GM15510 (cell line): Measurements from ENCODE around the gene ONECUT3.

ENCODE experiments used
- POLR2A ChIP-seq: IDR thresholded peaks from 3 replicates; pipeline ENCODE4 v1.6.1; 2011; ENCODE audit warnings: borderline replicate concordance; ENCODE audit not compliant: insufficient read length; ENCODE audit errors: extremely low read depth

The ONECUT3 gene

DNA sequence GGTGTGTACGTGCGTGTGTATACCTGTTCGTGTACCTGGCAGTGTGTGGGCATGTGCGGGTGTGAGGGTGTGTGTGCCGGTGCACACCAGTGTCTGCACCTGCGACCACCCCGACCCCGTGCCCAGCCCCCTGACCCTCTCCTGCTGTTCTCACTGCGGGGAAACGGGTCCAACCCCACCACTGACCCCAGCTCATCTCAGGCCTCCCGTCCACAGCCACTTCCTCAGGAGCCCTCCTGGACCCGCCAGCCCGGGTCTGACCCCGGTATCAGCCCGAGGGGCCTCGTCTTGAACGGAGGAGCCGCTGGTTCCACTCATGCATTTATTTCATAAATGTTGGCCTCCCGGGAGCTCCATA lies 23.8 kb upstream of the ONECUT3 start:
- no peak for TF ChIP-seq POLR2A

DNA sequence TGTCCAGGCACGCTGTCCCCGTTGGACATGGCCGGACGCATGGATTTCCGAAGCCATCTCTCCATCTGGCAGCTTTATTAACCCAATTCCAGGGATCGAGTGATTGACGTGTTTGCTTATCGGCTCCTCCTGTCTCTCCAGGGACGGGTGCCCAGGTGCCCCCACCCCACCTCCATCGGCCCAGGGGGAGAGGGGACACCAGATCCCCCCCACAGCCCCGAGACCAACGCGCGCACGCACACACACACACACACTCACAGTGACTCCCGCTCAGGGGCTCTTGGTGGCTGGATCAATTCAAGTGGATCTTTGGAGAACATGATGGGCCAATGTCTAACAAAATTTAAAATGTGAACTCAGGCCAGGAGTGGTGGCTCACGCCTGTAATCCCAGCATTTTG lies 23.1 kb upstream of the ONECUT3 start:
- TF ChIP-seq POLR2A = no peak

DNA sequence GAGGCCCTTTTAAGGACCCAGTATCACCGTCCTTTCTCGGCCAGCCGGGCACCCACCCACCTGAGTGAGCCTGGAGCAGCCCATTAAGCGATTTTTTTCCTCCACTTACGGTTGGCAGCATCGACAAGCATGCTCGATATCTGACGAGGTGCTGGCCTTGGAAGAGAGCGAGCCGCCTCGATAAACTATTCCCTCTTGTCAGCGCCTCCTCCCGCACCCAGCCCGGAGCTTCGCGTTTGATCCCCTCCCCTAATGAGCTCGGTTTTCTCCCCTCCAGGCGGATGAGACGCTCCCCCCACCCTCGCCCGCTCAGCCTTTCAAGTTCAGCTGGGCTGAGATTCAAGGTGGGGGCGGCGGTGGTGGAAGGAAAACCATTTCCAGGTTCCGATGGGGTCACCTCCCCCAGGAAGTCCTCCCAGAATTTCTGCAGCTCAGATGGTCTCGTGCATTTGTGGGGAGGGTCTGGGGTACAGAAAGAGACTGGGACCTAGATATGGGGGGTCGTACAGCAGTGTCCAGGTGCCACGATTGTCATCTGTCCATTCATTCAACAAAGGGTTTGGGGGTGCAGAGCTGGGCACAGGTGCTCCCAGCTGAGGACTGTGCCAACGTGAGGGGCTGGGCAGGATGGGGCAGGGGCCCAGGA lies 18.9 kb upstream of the ONECUT3 start:
- no peak for TF ChIP-seq POLR2A

DNA sequence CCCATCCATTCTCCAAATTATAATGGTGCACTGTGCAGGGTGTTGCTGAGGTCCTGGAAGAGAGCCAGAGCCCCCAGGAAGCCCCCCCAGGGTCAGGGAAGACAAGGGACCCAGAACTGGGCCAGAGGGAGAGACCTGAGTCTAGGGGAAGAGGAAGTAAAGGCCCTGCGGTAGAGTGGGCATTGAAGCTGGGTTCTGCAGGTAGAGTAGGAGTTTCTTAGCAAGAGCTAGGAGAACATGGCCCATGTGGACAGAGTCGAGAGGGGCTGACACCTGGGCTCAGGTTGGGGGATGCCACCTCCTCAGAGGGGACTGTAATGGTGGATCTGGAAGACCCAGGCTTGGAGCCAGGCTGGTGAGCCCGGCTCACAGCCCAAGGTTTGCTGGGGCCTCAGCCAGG lies 17.0 kb upstream of the ONECUT3 start:
- TF ChIP-seq POLR2A = no peak

DNA sequence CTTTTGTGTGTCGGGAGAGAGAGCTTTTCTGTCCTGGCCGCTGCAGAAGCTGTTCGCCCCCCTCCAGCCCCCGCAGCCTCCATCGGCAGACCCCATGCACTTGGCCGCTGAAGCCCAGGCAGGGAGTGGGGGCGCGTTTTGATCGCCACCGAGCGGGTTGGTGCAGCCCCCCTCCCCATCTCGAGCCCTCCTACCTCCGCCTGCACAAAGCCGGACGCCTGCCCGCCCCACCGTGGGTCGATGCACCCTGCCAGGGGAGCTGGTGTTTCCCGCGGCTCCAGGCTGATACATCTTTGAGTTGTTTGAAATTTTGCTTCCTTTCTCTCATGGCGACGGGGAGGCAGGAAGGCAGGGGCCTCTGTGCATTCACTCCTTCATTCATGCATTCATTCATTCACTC lies 16.4 kb upstream of the ONECUT3 start:
- no peak for TF ChIP-seq POLR2A

DNA sequence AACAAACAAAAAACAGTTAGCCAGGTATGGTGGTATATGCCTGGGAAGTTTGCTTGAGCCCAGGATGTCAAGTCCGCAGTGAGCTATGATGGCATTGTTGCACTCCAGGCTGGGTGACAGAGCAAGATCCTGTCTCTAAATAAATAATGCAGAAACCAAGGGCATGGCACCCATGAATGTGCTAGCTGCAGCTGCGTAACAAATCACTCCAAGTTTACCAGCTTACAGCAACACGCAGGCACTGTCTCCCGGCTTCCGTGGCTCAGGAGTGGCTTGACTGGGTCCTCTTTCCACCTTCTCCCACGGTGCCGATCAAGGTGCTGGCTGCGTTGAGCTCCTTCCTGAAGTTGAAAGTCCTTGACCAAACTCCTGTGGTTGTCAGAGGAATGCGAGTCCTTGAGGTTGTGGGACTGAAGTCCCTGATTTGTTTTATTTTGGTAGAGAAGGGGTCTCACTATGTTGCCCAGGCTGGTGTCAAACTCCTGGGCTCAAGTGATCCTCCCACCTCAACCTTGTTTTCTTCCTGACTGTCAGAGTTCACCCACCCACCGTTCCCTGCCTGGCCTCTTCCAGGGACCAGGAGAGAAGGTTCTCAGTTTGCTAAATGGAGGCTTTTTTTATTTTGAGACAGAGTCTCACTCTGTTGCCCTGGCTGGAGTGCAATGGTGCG lies 13.2 kb upstream of the ONECUT3 start:
- no peak for TF ChIP-seq POLR2A

DNA sequence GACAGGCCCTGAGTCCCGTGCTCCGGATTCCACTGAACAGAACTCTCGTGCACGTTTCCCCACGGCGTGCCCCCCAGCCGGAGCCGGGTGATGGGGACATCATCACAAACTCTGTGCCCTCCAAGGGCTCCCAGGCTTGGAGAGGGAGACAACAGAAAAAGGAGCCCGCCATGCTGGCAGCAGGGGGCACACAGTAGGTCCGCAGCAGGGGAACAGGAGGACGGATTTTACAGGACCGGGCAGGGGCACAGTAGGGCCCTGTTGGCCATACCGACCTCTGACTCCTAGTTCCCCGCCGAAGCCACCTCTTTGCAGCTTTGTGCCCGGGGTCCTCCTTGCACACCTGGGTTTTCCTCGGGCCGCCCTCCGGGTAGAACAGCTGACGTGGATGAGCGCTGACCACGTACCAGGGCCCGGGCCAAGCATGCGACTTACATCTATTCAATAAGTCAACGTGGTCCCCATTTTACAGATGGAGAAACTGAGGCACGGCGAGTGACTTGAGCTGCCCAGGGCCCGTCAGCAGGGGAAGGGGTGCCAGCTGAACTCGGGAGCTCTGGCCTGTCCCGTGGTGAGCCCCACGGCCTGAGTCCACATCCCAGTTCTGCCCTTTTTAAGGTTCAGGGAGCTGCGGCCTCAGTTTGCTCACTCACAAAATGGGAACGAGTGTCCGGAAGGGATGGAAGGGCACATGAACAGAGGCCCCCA lies 10.2 kb upstream of the ONECUT3 start:
- TF ChIP-seq POLR2A = no peak

DNA sequence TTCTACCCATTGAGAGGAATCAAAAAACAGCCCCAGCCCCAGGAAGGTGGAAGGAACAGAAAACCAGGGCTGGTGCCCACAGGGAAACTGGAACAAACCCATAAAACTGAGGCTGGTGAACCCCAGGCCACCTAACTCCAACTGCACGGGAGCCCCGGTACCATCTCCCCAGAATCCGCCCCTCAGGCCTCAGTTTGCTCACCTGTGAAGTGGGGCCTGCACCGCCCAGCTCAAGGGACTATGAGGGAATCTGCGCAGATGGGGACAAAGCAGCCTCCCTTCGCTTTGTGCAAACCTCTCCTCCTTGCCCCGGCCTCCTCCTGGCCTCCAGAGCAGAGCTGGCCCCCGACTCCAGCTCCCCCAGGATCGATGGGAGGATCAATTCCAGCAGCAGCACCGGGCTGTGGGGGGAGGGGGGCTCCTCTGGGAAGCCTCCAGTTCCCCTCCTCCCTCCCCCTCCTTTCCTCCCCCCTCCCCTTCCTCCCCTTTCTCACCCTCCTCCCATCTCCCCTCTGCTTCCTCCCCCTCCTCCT lies 9.1 kb upstream of the ONECUT3 start:
- TF ChIP-seq POLR2A = no peak

DNA sequence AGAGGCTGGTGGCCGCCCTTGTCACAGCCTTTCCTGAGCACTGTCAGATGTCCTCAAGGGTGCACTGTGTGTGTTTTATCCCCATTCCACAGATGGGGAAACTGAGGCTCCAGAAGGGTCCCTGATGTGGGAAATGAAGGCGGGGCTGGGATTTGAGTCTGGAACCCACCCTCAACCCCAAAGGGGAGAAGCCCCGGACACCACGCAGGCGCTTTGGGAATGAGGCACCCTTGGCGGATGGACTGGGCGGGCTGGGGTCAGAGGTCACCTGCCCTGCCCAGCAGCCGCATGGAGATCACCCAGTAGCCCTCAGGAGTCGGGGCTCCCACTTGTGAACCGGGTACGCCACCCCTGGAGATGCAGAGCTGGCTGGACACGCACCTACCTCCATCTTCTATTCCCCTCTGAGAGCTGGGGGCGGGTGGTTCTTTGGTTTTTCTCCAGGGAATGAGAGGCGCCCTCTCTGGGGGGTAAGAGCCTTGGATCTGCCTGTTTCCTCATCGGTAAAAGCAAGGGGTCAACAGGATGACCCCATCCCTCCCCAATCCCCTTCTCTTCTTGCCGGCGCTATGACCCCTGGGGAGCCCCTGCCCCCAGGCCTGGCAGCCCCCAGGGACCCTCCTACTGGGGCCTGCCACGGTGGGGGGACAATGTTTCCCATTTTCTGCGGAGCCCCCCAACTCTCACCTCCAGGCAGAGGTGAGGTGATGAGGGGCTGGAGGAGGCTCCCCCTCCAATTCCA lies 8.3 kb upstream of the ONECUT3 start:
- TF ChIP-seq POLR2A = no peak

DNA sequence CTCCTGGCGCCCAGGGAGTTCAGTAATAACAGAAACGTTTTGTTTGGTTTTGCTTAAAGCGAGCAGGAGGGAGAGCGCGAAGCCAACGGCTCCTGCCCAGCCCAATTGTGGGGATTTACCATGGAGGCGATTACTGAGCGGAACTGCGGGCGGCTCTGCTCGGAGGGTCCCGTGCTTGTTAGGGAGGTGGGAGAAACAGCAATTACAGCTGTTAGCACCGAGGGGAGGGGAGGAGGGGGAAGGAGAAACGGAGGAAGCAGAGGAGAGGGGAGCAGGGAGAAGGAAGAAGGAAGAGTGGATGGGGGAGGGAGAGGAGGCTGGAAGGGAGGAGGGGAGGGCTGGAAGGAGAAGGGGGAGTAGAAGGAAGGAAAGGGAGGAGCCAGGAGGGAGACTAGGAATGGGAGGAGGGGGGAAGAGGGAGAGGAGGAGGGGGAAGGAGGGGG lies 7.7 kb upstream of the ONECUT3 start:
- no peak for TF ChIP-seq POLR2A

DNA sequence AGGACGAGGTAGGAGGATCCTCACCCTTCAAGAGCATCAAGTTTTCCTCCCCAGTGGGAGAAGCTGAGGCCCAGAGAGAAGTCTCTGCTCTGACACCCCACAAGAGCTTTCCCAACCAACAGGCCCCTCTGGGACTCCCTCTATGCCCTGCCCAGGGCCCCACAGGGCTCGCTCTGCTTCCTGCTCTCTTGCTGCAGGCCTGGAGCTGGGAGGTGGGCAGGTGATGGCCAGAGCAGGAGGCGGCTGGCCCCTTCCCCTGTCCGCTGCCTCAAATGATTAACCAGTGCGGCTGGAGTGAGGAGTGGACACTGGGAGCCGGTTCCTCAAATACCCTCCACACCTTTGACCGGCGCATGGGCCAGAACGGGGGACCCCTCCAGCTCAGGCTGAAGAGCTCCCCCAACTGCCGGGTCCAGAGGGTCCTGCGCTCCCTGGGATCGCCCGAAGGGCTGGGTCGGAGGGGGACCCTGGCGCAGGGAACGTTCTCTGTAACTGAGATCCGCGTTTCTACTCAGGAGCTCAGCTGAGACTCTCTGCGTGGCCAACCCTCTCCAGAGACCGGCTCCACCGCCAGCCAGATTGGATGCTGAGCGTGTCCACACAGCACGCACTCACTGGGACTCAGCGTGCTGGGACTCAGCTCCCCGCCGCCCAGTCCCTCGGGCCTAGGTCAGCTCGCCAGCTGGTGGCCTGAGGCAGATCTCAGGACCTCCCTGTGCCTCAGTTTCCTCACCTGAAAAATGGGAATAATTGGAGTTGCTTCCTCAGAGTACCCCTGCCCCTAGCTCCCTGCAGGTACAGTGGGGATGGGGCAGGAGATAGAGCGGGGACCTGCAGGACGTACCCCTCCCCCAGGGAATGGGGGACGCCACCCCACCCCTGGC lies 6.7 kb upstream of the ONECUT3 start:
- TF ChIP-seq POLR2A = no peak

DNA sequence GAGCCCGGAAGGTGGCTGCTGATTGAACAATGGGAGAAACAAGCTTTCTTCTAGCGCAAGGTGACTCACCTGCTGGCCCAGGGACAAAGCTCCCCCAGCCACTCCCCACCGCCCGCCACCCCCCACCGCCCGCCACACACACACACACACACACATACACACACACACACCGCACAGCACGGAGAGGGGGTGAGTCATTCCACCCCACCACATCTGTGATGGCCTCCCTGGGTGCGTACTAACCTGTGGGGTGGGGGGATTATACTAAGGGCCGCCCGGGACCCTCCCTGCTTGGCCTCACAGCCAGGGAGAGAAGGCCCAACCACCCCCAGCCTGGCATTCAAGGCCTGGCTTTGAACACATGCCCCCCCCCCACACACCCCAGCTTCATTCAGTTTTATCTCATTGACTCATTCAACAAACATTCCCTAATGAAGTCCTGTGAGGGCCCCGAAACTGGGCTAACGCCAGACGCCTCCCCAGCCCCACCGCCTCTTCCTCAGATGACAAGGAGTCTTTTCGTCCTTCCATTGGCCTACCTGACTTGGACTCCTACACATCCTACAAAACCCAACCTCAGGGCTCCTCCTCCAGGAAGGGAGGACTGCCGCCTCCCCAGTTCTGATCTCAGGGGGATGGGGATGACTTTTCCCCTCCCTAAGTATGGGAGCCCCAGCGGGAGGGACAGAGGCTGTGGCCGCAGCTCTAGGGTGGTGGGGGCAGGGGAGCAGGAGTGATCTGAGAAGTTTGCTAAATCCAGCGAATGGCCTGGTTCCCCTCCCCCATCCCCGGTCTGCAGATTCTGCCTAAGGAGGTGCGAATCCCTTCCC lies 5.8 kb upstream of the ONECUT3 start:
- TF ChIP-seq POLR2A = no peak
